Loucy (cell line): ENCODE results near the gene CCDC47.

Source experiments
- H2AFZ ChIP-seq: fragments of 200-600 bp; sonication (generic); 2 replicates; pipeline ENCODE4 v1.6.0; 2016; ENCODE audit warnings: antibody characterized with exemption, mild to moderate bottlenecking, low read length, moderate library complexity
- H3F3A ChIP-seq: fragments of 200-600 bp; 2 replicates; pipeline ENCODE4 v1.6.0; 2016; ENCODE audit warnings: antibody characterized with exemption, low read depth, mild to moderate bottlenecking
- H3K27me3 ChIP-seq: fragments of 200-600 bp; sonication (generic); 2 replicates; pipeline ENCODE4 v1.6.1; 2014; ENCODE audit warnings: low read length, mild to moderate bottlenecking; ENCODE audit not compliant: insufficient read depth, poor library complexity, severe bottlenecking
- H3K36me3 ChIP-seq: fragments of 200-600 bp; sonication (generic); 2 replicates; pipeline ENCODE4 v1.6.1; 2016; ENCODE audit warnings: low read length; ENCODE audit not compliant: insufficient read depth
- H3K4me1 ChIP-seq: fragments of 200-600 bp; sonication (generic); 2 replicates; pipeline ENCODE4 v1.5.1; 2014; ENCODE audit warnings: low read length, mild to moderate bottlenecking; ENCODE audit not compliant: insufficient read depth, poor library complexity, severe bottlenecking
- H3K4me2 ChIP-seq: fragments of 200-600 bp; sonication (generic); 2 replicates; pipeline ENCODE4 v1.6.0; 2014; ENCODE audit warnings: antibody characterized with exemption, low read length, low read depth, mild to moderate bottlenecking; ENCODE audit not compliant: poor library complexity, severe bottlenecking
- H3K4me3 ChIP-seq: fragments of 200-600 bp; sonication (generic); 2 replicates; pipeline ENCODE4 v1.5.1; 2014; ENCODE audit warnings: low read length, mild to moderate bottlenecking, mixed read lengths; ENCODE audit not compliant: poor library complexity, severe bottlenecking
- H3K79me2 ChIP-seq: fragments of 200-600 bp; sonication (generic); 2 replicates; pipeline ENCODE4 v1.6.1; 2014; ENCODE audit warnings: low read length; ENCODE audit not compliant: insufficient read depth
- H3K9ac ChIP-seq: fragments of 200-600 bp; sonication (generic); 2 replicates; pipeline ENCODE4 v1.6.0; 2014; ENCODE audit warnings: mild to moderate bottlenecking, low read depth, low read length, moderate library complexity; ENCODE audit not compliant: poor library complexity, severe bottlenecking
- H3K9me2 ChIP-seq: fragments of 200-600 bp; sonication (generic); replicated peaks from 2 replicates; pipeline ENCODE4 v1.6.1; 2016; ENCODE audit warnings: low read depth, low read length, mixed read lengths
- H3K9me3 ChIP-seq: fragments of 200-600 bp; sonication (generic); 2 replicates; pipeline ENCODE4 v1.6.1; 2014; ENCODE audit warnings: mild to moderate bottlenecking, antibody characterized with exemption, low read length, low read depth; ENCODE audit not compliant: insufficient read depth
- H4K20me1 ChIP-seq: fragments of 200-600 bp; sonication (generic); 2 replicates; pipeline ENCODE4 v1.6.0; 2014; ENCODE audit warnings: antibody characterized with exemption, low read length, mild to moderate bottlenecking; ENCODE audit not compliant: insufficient read depth, poor library complexity, severe bottlenecking
- CTCF ChIP-seq: fragments of 200-600 bp; sonication (generic); conservative IDR thresholded peaks from 2 replicates; pipeline ENCODE4 v1.5.1; 2014; ENCODE audit warnings: mild to moderate bottlenecking, antibody characterized with exemption, low read length
- EZH2phosphoT487 ChIP-seq: fragments of 200-600 bp; IDR thresholded peaks from 2 replicates; pipeline ENCODE4 v1.6.1; 2018; ENCODE audit warnings: antibody characterized with exemption, mild to moderate bottlenecking, moderate library complexity, borderline replicate concordance

CCDC47 gene

DNA sequence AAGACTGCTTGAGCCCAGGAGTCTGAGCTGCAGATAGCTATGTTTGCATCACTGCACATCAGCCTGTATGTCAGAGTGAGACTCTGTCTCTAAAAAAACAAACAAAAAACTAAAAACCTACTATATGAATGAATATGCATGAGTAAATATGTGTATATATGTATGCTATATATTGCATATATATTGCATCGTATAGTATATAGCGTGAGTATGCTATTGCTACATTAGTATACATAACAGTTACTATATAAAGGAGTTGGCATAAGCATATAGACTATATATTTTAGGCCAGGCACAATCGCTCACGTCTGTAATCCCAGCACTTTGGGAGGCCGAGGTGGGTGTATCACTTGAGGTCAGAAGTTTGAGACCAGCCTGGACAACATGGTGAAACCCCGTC lies 16.7 kb upstream of the CCDC47 start:
- Histone ChIP-seq H3K9me3 (no peaks in the 10 kb centered on the region), H3K27me3 (no peaks in the 10 kb centered on the region), H3K4me2 (no peak overlapping the region), H3K36me3 (peaks cover 83% of the 10 kb centered on the region), H3K79me2 (peaks cover 69% of the 10 kb centered on the region), H3K9me2 (no peaks in the 10 kb centered on the region), H2AFZ (no peak overlapping the region), H3K4me3 (no peak overlapping the region), H3K9ac (no peak overlapping the region), H4K20me1 (peaks cover 38% of the 10 kb centered on the region), H3K4me1 (no peaks in the 10 kb centered on the region), H3F3A (no peaks in the 10 kb centered on the region)
- no peak for TF ChIP-seq CTCF
- TF ChIP-seq EZH2phosphoT487, result no peak

GRCh38 chr17:63786971-63787711 lies 13.7 kb upstream of the CCDC47 start:
- H3K79me2 ChIP-seq, result peaks cover 98% of the 10 kb centered on the region
- H3K4me3 ChIP-seq, result no peak overlapping the region
- peaks cover 67% of the 10 kb centered on the region for H4K20me1 ChIP-seq
- H3F3A ChIP-seq, result no peaks in the 10 kb centered on the region
- H3K36me3 ChIP-seq, result peaks cover 63% of the 10 kb centered on the region
- H3K27me3 ChIP-seq, result no peaks in the 10 kb centered on the region
- H3K4me1 ChIP-seq, result peaks cover 18% of the 10 kb centered on the region
- TF ChIP-seq EZH2phosphoT487, result no peak
- TF ChIP-seq CTCF, result no peak
- no peaks in the 10 kb centered on the region for H3K9me2 ChIP-seq
- no peak overlapping the region for H3K4me2 ChIP-seq
- H3K9ac ChIP-seq, result no peak overlapping the region
- no peaks in the 10 kb centered on the region for H3K9me3 ChIP-seq
- H2AFZ ChIP-seq, result no peak overlapping the region

DNA sequence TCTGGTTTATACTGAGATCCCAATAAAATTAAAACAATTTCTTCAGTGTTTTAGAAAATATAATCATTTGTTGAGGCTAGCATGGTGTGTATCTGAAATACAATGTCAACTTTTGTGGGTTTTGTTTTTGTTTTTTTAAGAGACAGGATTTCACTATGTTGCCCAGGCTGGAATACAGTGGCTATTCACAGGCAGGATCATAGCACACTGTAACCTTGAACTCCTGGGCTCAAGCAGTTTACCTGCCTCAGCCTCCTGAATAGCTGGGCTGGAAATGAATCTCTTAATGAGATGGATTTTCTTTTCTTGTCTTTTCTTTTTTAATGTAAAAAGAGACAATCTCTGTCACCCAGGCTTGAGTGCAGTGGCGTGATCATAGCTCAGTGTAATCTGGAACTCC lies 12.7 kb upstream of the CCDC47 start:
- Histone ChIP-seq H3K79me2 (peaks cover 98% of the 10 kb centered on the region), H2AFZ (no peak overlapping the region), H3K4me2 (no peak overlapping the region), H3K27me3 (no peaks in the 10 kb centered on the region), H4K20me1 (peaks cover 63% of the 10 kb centered on the region), H3F3A (no peaks in the 10 kb centered on the region), H3K9me3 (no peaks in the 10 kb centered on the region), H3K36me3 (peaks cover 53% of the 10 kb centered on the region), H3K9me2 (no peaks in the 10 kb centered on the region), H3K9ac (no peak overlapping the region), H3K4me3 (no peak overlapping the region), H3K4me1 (peaks cover 23% of the 10 kb centered on the region)
- TF ChIP-seq EZH2phosphoT487 (no peak), CTCF (no peak)
